Neural progenitor cell (in vitro differentiated cells): ENCODE measurements around the gene MPEG1.

Experiments used
- CTCF ChIP-seq: fragments of 200-600 bp; sonication (generic); IDR thresholded peaks from 2 replicates; pipeline ENCODE4 v1.5.1; 2017; ENCODE audit warnings: antibody characterized with exemption, mild to moderate bottlenecking
- EZH2 ChIP-seq: fragments of 200-600 bp; sonication (generic); IDR thresholded peaks from 2 replicates; pipeline ENCODE4 v1.6.1; 2017; ENCODE audit warnings: antibody characterized with exemption, mild to moderate bottlenecking, moderate library complexity

- TF ChIP-seq CTCF (no peak), EZH2 (no peak)
Observed at GRCh38 chr11:59191890-59192289, 20.8 kb downstream of the MPEG1 start.
